ENCODE results near the gene PGLYRP3.

PGLYRP3 gene, protein sequence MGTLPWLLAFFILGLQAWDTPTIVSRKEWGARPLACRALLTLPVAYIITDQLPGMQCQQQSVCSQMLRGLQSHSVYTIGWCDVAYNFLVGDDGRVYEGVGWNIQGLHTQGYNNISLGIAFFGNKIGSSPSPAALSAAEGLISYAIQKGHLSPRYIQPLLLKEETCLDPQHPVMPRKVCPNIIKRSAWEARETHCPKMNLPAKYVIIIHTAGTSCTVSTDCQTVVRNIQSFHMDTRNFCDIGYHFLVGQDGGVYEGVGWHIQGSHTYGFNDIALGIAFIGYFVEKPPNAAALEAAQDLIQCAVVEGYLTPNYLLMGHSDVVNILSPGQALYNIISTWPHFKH

DNA sequence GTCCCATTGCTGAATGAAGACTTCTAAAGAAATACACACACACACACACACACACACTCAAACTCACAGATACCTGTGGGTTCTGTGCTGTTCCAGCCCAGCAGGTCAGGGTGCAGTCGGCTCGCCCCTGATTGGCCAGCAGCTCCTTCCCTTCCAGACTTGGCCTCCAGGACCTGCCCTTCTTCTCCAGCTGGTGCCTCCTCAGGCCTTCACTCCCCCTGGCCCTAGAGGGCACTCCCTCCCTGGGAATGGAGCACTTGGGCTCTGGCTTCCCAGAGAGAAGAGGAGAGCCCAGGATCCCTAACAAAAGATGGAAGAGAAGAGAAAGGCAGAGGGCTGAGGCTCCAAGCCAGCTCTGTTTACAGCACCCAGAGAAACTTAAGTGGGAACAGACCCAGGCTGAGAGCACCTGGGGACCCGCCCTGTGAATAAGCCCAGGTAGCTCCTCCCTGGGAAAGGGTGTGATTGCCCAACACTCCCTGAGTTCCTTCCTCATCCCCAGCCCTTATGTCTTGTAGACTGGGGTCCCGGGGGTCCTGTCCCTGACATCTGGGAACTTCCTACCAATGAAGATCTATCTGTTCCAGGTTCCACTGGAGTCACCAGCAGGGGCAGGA lies at the start of gene PGLYRP3:
Gene PGLYRP3 (minus strand): TSS at position 383 of the 617 bp plus-strand sequence. CDS start 2,287 bp downstream, outside the sequence.
- peak in 1 of 2 experiments; percentile 47 for DNase-seq

DNA sequence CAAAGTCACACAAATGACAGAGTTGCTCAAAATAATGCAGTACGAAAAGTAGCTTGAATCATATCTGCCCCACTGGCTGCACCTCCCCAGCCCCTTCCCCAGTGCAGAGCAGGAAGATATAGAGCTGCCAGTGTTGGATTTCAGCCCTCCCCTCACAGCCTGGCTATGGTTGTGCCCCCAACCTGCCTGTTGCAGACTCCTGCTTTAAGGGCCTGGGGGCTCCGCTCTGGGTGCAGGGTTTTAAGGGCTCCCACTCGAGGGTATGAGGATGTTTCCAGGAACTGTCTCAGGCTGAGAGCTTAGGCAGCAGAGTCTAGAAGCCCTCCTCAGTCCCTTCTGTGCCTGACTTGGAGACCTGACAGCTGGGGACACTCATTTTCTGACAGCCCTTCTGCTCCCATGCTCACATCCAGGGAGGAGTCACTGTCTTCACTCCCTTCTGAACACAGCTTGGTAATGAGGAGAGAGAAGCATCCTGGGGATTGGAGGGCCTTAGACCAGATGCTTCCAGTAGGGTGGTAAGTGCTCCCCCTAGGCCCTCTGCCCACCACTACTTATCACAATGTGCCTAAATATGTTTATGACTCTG lies 49.5 kb upstream of the PGLYRP3 start:
- no peak for DNase-seq

DNA sequence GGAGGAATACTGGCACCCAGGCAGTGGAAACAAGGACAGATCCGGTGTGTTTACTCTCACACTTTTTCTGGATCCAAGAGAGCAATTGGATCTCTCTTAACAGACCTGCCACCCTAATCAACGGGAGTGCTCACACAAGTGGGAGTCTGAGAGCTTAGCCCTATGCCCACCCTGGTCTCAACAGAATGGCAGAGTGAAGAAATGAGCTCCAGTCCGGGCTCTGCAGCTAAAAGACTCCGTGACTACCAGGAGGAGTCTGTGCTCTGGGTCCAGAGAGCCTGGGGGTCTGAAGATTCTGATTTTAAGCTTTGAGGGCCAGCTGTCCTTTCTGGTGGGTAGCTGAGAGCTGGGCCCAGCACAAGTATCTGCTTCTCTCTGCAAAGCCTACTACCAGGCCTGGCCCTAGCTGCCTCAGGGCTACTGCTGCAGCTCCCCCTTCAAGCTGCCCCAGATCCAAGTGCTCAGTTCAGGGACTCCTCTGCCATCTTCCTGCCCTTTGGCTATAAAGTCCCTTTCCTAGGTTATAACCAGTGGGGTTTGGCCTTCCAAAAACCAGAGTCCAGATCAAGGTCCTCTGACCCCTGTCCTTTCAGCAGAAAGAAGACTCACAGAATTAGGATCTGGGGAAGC lies 48.8 kb upstream of the PGLYRP3 start:
- no peak for DNase-seq

DNA sequence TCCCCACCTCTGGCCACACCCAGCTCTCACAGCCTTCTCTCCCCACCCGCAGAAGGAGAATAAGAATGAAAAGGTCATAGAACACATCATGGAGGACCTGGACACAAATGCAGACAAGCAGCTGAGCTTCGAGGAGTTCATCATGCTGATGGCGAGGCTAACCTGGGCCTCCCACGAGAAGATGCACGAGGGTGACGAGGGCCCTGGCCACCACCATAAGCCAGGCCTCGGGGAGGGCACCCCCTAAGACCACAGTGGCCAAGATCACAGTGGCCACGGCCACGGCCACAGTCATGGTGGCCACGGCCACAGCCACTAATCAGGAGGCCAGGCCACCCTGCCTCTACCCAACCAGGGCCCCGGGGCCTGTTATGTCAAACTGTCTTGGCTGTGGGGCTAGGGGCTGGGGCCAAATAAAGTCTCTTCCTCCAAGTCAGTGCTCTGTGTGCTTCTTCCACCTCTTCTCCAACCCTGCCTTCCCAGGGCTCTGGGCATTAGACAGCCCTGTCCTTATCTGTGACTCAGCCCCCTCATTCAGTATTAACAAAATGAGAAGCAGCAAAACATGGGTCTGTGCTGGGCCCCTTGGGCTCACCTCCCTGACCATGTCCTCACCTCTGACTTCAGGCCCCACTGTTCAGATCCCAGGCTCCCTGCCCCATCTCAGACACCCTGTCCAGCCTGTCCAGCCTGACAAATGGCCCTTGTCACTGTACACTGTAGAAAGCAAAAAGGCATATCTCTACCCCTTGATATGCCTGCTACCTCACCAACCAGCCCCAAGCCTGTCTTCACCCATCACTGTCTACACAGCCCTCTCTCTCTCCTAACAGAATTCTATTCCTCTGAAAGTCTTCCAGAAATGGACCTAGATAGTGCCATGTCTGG lies 48.1 kb upstream of the PGLYRP3 start:
- DNase-seq: no peak

DNA sequence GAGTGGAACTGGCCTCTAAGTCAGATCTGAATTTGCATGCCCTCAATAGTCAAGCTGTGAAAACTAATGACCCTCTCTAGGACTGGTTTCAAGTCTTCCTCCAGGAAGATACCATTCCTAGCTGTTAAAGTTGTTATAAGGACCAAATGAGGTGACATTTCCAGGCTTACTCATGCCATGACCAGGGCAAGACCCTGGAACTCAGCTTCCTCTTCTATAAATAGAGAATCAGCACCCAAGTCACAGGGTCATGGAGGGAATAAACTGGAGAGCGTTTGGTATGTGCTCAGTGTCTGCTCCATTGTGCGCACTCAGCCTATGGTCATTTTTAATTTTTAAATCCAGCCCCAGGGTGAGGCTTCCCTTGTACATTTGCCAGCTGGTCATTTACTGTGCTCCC lies 47.4 kb upstream of the PGLYRP3 start:
- DNase-seq: no peak

DNA sequence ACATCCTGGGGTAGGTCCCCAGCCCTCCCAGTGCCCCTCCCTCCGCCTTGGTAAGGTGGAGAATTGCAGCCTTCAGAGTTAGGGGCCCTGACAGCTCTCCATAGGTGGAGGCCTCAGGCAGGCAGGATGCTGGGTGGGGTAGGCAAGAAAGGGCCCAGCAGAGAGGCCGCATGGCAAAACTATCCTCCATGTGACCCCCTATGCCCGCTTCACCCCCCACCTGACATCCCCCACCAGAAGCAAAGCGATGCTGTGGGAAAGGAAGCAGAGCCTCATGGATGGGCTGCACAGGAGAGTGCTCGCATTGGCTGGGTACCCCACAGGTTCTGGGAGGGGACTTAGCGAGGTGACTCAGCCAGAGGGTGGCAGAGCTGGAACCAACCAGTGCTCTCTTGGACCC lies 46.5 kb upstream of the PGLYRP3 start:
- no peak for DNase-seq

DNA sequence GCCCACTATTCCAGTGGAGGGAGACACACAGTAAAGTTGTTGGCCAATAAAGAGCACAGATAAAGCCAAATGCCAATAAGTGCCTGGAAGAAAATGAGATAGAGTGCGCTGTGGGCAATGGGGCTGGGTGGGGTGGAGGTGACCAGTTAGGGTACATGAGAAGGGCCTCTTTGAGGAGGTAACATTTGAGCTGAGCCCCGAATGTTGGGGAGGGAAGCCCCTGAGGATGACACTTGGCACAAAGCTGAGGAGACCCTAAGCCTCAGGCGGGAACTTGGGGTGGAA lies 45.9 kb upstream of the PGLYRP3 start:
- no peak for DNase-seq

DNA sequence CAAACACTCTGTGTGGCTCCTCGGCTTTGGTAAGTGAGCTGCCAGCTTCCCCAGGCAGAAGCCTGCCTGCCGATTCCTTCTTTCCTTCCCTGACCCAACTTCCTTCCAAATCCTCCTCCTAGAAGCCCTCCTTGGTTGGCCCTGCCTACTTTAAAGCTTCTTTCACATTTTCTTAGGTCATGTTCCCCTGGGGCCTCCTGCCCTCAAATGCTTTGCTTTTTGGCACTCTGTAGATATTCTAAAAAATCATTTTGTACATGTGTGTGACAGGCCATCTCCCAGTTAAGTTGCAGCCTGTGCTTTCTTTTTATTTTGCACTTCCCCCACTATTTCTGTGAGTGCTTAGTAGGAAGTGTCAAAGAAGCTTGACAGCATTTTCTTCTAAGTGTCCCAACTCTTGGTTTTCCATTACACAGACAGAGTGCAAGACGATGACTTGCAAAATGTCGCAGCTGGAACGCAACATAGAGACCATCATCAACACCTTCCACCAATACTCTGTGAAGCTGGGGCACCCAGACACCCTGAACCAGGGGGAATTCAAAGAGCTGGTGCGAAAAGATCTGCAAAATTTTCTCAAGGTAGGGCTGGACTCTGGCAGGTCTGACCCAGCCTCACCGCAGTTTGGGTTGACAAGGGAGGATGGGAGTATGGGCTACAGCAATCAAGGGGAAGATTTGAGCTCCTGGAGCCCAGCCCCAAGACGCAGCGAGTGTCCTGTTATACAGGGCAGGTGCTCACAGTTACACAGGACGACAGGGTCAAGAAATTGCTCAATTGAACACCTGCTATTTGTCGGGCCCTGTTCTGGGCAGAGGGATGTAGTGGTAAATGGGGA lies 45.3 kb upstream of the PGLYRP3 start, which contains the start of gene S100A9:
Gene S100A9 (plus strand): TSS at position 2 of the 838 bp plus-strand sequence. CDS start 430 bp downstream, at position 432.
- DNase-seq: no peak

DNA sequence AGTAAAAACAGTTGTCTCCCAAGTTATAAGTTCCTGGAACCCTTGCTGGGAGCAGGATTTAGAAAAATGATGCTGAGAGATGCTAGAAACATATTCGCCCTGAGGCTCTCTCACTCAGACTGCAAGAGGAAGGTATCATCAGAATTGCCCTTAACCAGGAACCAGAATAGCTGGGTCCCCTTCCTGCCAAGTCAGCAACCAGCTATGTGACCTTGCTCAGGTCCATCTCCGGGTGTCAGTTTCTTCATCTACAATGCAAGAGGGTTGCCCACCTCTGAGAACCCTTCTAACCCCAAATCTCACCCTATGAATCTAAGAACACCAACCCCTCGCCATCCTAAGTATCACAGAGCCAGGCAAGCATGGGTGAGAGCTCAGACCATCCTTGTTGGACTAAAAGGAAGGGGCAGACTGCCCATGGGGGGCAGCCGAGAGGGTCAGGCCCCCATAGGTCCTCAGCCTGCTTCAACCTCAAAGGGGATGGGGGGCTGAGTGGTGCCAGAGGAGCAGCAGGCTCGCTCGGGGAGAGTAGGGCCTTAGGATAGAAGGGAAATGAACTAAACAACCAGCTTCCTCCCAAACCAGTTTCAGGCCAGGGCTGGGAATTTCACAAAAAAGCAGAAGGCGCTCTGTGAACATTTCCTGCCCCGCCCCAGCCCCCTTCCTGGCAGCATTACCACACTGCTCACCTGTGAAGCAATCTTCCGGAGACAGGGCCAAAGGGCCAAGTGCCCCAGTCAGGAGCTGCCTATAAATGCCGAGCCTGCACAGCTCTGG lies 44.5 kb upstream of the PGLYRP3 start:
- no peak for DNase-seq

DNA sequence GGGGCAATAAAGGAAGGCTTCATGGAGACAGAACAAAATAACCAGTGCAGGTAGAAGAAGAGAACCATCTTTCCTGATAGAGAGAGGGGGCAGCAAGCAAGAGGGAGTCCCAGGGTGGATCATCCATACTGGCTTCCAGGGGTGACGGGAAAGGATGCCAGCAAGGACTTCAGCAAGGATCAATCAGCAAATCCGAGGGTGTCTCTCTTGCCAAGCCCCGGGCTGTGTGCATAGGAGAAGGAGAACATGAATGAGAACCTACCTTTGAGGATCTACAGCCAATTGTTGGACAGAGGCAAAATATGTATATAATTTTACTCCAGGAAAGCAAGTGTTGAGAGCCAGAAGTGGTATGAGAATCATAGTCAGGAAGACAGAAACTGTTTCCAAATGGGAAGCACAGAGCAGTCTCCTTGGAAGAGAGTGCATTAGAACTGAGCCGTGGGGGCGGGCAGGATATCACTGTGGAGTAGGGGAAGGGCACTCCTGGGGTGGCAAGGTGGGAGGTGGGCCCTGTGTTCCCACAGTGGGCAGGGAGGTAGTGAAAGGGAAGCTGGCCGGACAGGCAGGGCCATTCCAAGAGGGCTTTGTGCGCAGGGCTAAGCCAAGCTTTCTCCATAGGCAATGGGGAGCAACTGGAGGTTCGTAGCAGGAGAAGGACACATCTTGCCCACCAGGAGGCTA lies 43.8 kb upstream of the PGLYRP3 start:
- DNase-seq: no peak

DNA sequence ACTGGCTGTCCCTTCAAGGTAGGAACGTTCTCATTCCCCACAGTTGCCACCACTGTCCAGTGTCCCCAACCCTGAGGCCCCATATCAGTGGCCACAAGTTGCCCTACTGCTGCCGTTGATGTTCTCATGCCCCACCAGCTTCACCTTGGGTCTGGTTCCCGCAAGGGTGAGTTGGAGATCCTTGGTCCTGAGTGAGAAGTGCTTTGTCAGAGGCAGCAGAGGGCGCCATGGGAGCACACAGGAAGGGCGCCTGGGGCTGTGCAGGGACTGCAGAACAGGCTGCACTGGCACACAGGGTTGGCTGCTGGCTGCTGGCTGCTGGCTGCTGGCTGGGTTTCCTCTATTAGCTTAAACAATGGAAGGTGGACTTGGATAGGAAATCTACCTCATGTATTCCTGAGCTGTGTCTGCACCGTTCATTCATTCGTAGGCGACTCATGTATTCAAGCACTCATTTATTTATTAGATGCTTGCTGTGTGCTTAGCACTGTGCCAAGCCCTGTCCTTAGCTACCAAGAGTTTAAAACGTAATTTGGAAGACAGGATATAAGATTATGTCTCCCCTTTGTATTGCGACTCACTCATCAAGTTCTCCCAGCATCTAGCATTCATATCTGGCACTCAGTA lies 42.8 kb upstream of the PGLYRP3 start:
- DNase-seq: peak in 1 of 2 experiments; percentile 81

DNA sequence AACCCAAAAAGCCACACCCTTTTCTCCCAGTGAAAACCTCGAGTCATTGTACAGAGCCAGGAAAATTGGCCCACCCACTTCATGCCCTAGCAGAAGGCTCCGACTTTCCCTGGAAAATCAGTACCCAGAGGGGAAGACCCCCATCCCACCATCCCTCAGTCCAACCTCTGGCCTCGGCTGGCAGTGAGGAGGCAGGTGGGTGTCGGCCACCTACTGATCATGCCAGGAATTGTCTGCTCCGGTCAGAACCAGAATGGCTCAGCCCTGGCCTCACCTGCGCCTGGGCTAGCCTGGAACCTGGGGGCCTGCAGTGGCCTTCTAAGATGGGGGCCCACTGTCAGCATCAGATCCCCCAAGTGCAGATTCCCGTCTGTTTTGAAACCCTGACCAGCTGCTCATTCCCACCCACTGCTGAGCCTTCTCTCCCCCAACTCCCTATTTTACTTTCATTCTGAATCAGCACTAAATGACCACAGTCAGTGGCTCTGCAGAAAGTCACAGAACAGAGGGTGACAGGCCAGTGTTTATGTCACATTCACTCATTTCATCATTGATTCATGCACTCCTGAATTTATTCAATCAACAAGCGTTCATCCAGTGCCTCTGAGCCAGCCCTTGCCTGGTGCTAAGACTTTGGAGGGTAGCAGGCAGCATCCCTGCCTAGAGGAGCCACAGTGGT lies 41.9 kb upstream of the PGLYRP3 start:
- DNase-seq: no peak

DNA sequence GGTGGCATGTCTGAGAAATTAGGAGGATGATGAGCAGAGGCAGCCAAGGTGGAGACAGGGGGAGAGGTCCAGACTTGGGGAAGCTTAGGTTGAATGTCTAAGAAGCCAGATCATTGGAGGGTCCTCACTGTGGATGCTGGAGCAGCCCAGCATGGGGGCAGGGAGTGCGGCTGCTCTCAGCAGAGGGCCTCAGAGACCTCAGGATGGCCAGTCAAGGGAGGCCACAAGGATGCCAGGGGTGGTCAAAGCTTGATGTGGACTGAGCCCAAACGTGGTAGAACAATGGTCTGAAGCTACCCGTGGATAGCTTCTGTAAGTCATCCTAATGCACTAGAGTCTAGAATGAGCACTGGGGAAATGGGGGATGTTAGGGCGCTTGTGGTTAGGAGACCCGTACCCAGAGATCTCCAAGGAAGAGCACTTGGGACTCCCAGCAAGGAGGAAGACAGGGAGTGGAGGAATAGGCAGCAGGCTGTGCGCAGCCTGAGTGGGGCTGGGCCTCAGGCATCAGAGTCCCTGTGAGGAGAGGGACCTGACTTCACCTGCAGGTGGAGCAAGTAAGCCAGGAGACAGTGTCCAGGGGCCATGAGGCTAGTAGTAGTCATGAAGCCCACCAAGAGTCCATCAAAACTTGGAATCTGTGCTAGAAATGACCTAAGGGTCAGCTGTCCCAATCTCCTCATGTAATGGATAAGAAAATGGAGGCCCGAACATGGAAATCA lies 40.6 kb upstream of the PGLYRP3 start:
- DNase-seq: no peak

DNA sequence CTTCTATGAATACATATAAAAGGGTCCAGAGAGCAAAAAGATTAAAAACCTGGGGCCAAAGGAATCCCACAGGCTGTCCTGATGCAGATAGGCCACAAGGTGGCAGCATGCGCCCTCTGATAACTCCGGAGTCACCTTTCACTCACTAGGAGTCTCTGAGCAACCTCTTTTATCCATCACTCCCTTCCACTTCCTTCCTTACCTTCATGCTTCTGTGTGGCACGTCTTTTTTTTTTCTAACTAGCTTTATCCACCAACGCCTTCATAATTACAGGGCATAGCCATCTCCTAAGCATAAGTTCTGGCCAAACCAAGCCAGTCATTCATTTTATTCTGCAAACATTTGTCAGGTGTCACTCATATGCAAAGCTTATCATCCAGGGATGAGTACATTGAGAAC lies 39.8 kb upstream of the PGLYRP3 start:
- DNase-seq: peak; percentile 37 to 61

DNA sequence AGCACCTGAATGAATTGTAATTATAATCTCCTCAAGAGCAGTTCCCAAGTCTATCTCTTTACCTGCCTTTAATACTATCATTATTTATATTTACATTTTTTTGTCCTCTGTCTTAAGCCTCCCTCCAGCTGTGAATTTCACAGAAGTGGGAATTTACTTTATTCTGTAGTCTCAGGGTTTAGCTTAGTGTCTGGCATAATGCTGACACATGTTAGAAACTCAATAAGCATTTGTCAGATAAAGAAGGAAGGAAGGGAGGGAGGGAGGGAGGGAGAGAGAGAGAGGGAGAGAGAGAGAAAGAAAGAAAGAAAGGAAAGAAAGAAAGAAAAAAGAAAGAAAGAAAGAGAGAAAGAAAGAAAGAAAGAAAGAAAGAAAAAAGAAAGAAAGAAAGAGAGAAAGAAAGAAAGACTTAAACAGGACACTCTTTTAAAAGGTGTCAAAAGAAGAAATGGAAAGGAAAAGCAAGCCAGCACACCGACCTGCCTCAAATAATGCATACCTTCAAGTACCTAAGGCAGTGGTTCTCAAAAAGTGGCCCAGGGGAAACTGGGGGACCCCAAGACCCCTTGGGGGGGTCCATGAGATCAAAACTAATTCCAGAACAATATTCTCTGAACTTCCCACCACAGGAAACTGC lies 37.7 kb upstream of the PGLYRP3 start:
- DNase-seq: no peak

DNA sequence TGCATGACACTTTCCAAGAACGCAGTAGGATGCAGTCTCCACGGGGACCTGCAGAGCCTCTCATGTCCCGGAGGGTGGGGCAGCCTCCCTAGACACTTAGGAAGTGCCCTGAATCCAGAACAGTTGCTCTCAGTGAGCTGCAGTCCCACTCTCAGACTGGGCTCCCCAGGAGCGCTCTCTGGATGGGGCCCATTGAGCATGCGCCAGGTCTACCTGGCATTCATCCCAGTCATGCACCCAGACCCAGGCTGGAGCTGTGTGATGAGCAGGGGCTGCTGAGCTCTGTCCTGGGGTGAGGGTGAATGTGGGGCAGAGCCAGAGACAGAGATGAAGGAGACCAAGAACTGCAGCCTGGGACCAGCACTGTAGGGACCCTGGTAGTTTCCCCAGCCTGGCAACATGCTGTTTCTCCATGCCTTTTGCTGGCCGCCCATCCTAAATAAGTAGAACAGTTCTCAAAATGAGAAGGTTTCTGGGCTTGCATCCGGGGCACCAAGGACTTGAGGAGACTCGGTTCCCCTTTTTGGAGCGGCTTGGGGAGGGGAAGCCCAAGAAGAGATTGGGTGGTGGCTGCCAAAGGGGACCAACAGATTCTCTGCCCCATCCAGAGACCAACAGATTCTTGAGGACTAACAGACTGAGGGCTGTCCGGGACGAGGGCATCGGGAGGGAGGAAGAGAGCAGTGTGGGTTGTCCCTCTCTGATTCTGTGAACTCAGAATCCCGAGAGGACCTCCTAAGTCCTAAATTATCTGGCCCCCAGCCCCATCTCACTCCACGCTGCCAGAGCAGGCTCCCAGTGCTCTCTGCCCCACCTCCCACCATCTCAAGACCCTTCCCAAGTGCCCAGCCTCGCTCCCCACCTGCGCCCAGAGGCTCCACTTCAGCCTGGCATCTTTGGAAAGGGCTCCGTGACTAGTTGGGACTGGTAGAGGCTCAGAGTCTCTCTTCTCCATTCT lies 36.9 kb upstream of the PGLYRP3 start:
- DNase-seq: no peak
